DOHH2 (cell line): Measurements from ENCODE around the gene SLC6A8.
"Not testable (repeated sequence)": the region's sequence is repeated elsewhere in the genome, so short reads cannot be mapped to it uniquely, and the experiment has no call there.

Experiments
- H3F3A ChIP-seq: fragments of 200-600 bp; sonication (generic), shearing (Covaris generic); 2 replicates; pipeline ENCODE4 v1.6.0; 2016; ENCODE audit warnings: antibody characterized with exemption, mild to moderate bottlenecking; ENCODE audit not compliant: control insufficient read depth, insufficient read depth
- H3K27ac ChIP-seq: fragments of 200-600 bp; sonication (generic); 2 replicates; pipeline ENCODE4 v1.5.1; 2014; ENCODE audit warnings: low read depth, mild to moderate bottlenecking, low read length, moderate library complexity
- H3K27me3 ChIP-seq: fragments of 200-600 bp; sonication (generic); 2 replicates; pipeline ENCODE4 v1.6.1; 2014; ENCODE audit warnings: mild to moderate bottlenecking, low read length, mixed read lengths; ENCODE audit not compliant: control insufficient read depth
- H3K36me3 ChIP-seq: fragments of 200-600 bp; sonication (generic); 2 replicates; pipeline ENCODE4 v1.6.1; 2014; ENCODE audit warnings: mild to moderate bottlenecking, low read length, moderate library complexity, mixed read lengths; ENCODE audit not compliant: control insufficient read depth
- H3K4me1 ChIP-seq: fragments of 200-600 bp; sonication (generic); 2 replicates; pipeline ENCODE4 v1.6.1; 2014; ENCODE audit warnings: mild to moderate bottlenecking, low read length, mixed read lengths; ENCODE audit not compliant: control insufficient read depth
- H3K4me2 ChIP-seq: fragments of 200-600 bp; sonication (generic); 2 replicates; pipeline ENCODE4 v1.6.0; 2014; ENCODE audit warnings: mild to moderate bottlenecking, low read length, moderate library complexity
- H3K4me3 ChIP-seq: fragments of 200-600 bp; sonication (generic); 2 replicates; pipeline ENCODE4 v1.5.1; 2014; ENCODE audit warnings: mild to moderate bottlenecking, low read length, mixed read lengths
- H3K79me2 ChIP-seq: fragments of 200-600 bp; sonication (generic); 2 replicates; pipeline ENCODE4 v1.6.1; 2014; ENCODE audit warnings: mild to moderate bottlenecking, low read length, mixed read lengths; ENCODE audit not compliant: control insufficient read depth
- H3K9me2 ChIP-seq: fragments of 200-600 bp; sonication (generic); replicated peaks from 2 replicates; pipeline ENCODE4 v1.6.1; 2014; ENCODE audit warnings: mild to moderate bottlenecking, low read length, mixed read lengths; ENCODE audit not compliant: control insufficient read depth
- H3K9me3 ChIP-seq: fragments of 200-600 bp; sonication (generic); 2 replicates; pipeline ENCODE4 v1.6.1; 2014; ENCODE audit warnings: antibody characterized with exemption, low read length, mixed read lengths; ENCODE audit not compliant: control insufficient read depth, insufficient read depth
- H4K20me1 ChIP-seq: fragments of 200-600 bp; sonication (generic); 2 replicates; pipeline ENCODE4 v1.6.0; 2014; ENCODE audit warnings: low read depth, mild to moderate bottlenecking, antibody characterized with exemption, low read length, moderate library complexity; ENCODE audit not compliant: control insufficient read depth, insufficient read depth
- CTCF ChIP-seq: fragments of 200-600 bp; sonication (generic); IDR thresholded peaks from one replicate; pipeline ENCODE4 v1.5.1; 2014; ENCODE audit warnings: antibody characterized with exemption, mild to moderate bottlenecking, low read depth, low read length; ENCODE audit not compliant: poor library complexity, severe bottlenecking
- EZH2phosphoT487 ChIP-seq: fragments of 200-600 bp; sonication (generic); IDR thresholded peaks from 2 replicates; pipeline ENCODE4 v1.6.1; 2017; ENCODE audit warnings: borderline replicate concordance, mild to moderate bottlenecking, antibody characterized with exemption, low read length, moderate library complexity, mixed read lengths

SLC6A8 gene

GRCh38 chrX:153741446-153741845 lies 53.7 kb downstream of the SLC6A8 start:
- Histone ChIP-seq H3K79me2 (no peaks in the 10 kb centered on the region), H3K4me2 (no peak overlapping the region), H3K4me1 (peaks cover 6% of the 10 kb centered on the region)

GRCh38 chrX:153742111-153742510 lies 54.4 kb downstream of the SLC6A8 start:
- H3K36me3 ChIP-seq, H4K20me1 ChIP-seq, H3K27ac ChIP-seq, H3K4me3 ChIP-seq, H3K79me2 ChIP-seq, H3F3A ChIP-seq, H3K9me2 ChIP-seq, H3K9me3 ChIP-seq, H3K27me3 ChIP-seq, H3K4me1 ChIP-seq, H3K4me2 ChIP-seq: not testable (repeated sequence)

More at GRCh38 chrX:153741446-153741845, 53.7 kb downstream of the SLC6A8 start:
- no peaks in the 10 kb centered on the region for H3K9me2 ChIP-seq
- no peaks in the 10 kb centered on the region for H3K36me3 ChIP-seq
- H3K4me3 ChIP-seq = no peak overlapping the region
- TF ChIP-seq EZH2phosphoT487 = no peak
- no peak for TF ChIP-seq CTCF
- H3K27ac ChIP-seq = no peak overlapping the region
- no peaks in the 10 kb centered on the region for H3K9me3 ChIP-seq
- no peaks in the 10 kb centered on the region for H4K20me1 ChIP-seq
- H3F3A ChIP-seq = no peaks in the 10 kb centered on the region
- no peaks in the 10 kb centered on the region for H3K27me3 ChIP-seq

GRCh38 chrX:153742796-153743467 lies 55.2 kb downstream of the SLC6A8 start:
- not testable (repeated sequence) for H3K4me3 ChIP-seq, H3K9me3 ChIP-seq, H3F3A ChIP-seq, H3K79me2 ChIP-seq, H3K4me2 ChIP-seq, H4K20me1 ChIP-seq, H3K36me3 ChIP-seq, H3K9me2 ChIP-seq, H3K27ac ChIP-seq, H3K4me1 ChIP-seq, H3K27me3 ChIP-seq

GRCh38 chrX:153743468-153744209 lies 55.9 kb downstream of the SLC6A8 start:
- not testable (repeated sequence) for H3K4me1 ChIP-seq, H3K27ac ChIP-seq, H3K4me2 ChIP-seq, H3K4me3 ChIP-seq, H3K36me3 ChIP-seq, H3F3A ChIP-seq, H4K20me1 ChIP-seq, H3K79me2 ChIP-seq, H3K9me2 ChIP-seq, H3K9me3 ChIP-seq, H3K27me3 ChIP-seq
